ENCODE results near the gene GREM2.

GREM2 gene

GRCh38 chr1:240516069-240516468 lies 95.9 kb downstream of the GREM2 start:
- Histone ChIP-seq H3K36me3 (ENCODE audit: insufficient read depth, low read length) (no peaks in the 10 kb centered on the region), H3K4me1 (ENCODE audit: insufficient read depth, low read length, severe bottlenecking) (no peaks in the 10 kb centered on the region), H3F3A (ENCODE audit: insufficient read depth, low read length) (no peaks in the 10 kb centered on the region), H2AFZ (ENCODE audit: low read length) (no peak overlapping the region), H3K27ac (ENCODE audit: low read depth, low read length, poor library complexity, severe bottlenecking) (no peak overlapping the region), H4K20me1 (ENCODE audit: insufficient read depth, low read length) (no peaks in the 10 kb centered on the region), H3K9me3 (ENCODE audit: low read length) (no peaks in the 10 kb centered on the region), H3K4me2 (ENCODE audit: low read length) (no peak overlapping the region), H3K4me3 (ENCODE audit: low read depth, low read length, poor library complexity, severe bottlenecking) (no peak overlapping the region), H3K79me2 (ENCODE audit: insufficient read depth, low read length) (no peaks in the 10 kb centered on the region), H3K9ac (ENCODE audit: low read length) (no peak overlapping the region), H3K9me2 (ENCODE audit: low read depth, low read length) (no peaks in the 10 kb centered on the region), H3K27me3 (ENCODE audit: insufficient read depth, low read length) (no peaks in the 10 kb centered on the region)
- TF ChIP-seq EZH2 (IDR thresholded peaks at IDR 0.05; ENCODE audit: borderline replicate concordance, low read length) = no peak
- no peak for TF ChIP-seq CTCF (IDR thresholded peaks at IDR 0.05; ENCODE audit: low read length)

DNA sequence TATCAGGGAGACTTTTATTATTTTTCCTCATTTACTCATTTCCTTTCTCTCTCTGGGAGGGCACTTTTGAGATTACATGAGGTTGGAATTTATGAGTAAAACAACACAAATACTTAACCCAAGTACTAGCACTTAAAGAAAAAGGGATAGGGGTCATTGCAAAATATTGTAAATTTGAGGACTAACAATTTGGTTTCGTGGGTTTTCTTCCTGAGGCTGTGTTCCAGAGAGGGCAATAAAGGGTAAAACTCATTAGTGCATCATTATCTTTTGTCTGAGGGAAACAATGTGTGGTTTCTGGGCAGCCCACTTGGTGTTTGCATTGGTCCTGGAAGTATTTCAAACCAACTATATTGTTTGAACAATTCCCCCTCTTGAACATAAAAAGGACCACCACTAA lies 96.5 kb downstream of the GREM2 start:
- Histone ChIP-seq H3K79me2 (ENCODE audit: insufficient read depth, low read length) (no peaks in the 10 kb centered on the region), H3K9me3 (ENCODE audit: low read length) (no peaks in the 10 kb centered on the region), H3K4me2 (ENCODE audit: low read length) (no peak overlapping the region), H2AFZ (ENCODE audit: low read length) (no peak overlapping the region), H3K9me2 (ENCODE audit: low read depth, low read length) (no peaks in the 10 kb centered on the region), H3K27me3 (ENCODE audit: insufficient read depth, low read length) (no peaks in the 10 kb centered on the region), H3K4me1 (ENCODE audit: insufficient read depth, low read length, severe bottlenecking) (no peaks in the 10 kb centered on the region), H3K36me3 (ENCODE audit: insufficient read depth, low read length) (no peaks in the 10 kb centered on the region), H4K20me1 (ENCODE audit: insufficient read depth, low read length) (no peaks in the 10 kb centered on the region), H3F3A (ENCODE audit: insufficient read depth, low read length) (no peaks in the 10 kb centered on the region), H3K27ac (ENCODE audit: low read depth, low read length, poor library complexity, severe bottlenecking) (no peak overlapping the region), H3K9ac (ENCODE audit: low read length) (no peak overlapping the region), H3K4me3 (ENCODE audit: low read depth, low read length, poor library complexity, severe bottlenecking) (no peak overlapping the region)
- TF ChIP-seq EZH2 (IDR thresholded peaks at IDR 0.05; ENCODE audit: borderline replicate concordance, low read length) (no peak), CTCF (IDR thresholded peaks at IDR 0.05; ENCODE audit: low read length) (no peak)

- no peak overlapping the region for H3K9ac ChIP-seq (ENCODE audit: low read length)
- H3K4me3 ChIP-seq (ENCODE audit: low read depth, low read length, poor library complexity, severe bottlenecking) = no peak overlapping the region
- H3K4me1 ChIP-seq (ENCODE audit: insufficient read depth, low read length, severe bottlenecking) = no peaks in the 10 kb centered on the region
- no peaks in the 10 kb centered on the region for H3K9me3 ChIP-seq (ENCODE audit: low read length)
- H3K27me3 ChIP-seq (ENCODE audit: insufficient read depth, low read length) = no peaks in the 10 kb centered on the region
- no peaks in the 10 kb centered on the region for H3K9me2 ChIP-seq (ENCODE audit: low read depth, low read length)
- no peaks in the 10 kb centered on the region for H3K36me3 ChIP-seq (ENCODE audit: insufficient read depth, low read length)
- no peak overlapping the region for H3K4me2 ChIP-seq (ENCODE audit: low read length)
- H3F3A ChIP-seq (ENCODE audit: insufficient read depth, low read length) = no peaks in the 10 kb centered on the region
- no peak overlapping the region for H2AFZ ChIP-seq (ENCODE audit: low read length)
- no peak overlapping the region for H3K27ac ChIP-seq (ENCODE audit: low read depth, low read length, poor library complexity, severe bottlenecking)
- TF ChIP-seq EZH2 (IDR thresholded peaks at IDR 0.05; ENCODE audit: borderline replicate concordance, low read length) (no peak), CTCF (IDR thresholded peaks at IDR 0.05; ENCODE audit: low read length) (no peak)
- H3K79me2 ChIP-seq (ENCODE audit: insufficient read depth, low read length) = no peaks in the 10 kb centered on the region
- H4K20me1 ChIP-seq (ENCODE audit: insufficient read depth, low read length) = no peaks in the 10 kb centered on the region
Measured at GRCh38 chr1:240511789-240512188, 100.2 kb downstream of the GREM2 start.
